ENCODE measurements around the gene RHBDF1. TPM values are rescaled to one million over a fixed set of nuclear protein-coding genes. Genes with fewer than 3 reads are reported as not detected.

Gene RHBDF1
- total RNA-seq, 4 donors from 2014 or later = 17.7 to 66.8 (median 18.8) TPM

- TF ChIP-seq, protein P1, sequence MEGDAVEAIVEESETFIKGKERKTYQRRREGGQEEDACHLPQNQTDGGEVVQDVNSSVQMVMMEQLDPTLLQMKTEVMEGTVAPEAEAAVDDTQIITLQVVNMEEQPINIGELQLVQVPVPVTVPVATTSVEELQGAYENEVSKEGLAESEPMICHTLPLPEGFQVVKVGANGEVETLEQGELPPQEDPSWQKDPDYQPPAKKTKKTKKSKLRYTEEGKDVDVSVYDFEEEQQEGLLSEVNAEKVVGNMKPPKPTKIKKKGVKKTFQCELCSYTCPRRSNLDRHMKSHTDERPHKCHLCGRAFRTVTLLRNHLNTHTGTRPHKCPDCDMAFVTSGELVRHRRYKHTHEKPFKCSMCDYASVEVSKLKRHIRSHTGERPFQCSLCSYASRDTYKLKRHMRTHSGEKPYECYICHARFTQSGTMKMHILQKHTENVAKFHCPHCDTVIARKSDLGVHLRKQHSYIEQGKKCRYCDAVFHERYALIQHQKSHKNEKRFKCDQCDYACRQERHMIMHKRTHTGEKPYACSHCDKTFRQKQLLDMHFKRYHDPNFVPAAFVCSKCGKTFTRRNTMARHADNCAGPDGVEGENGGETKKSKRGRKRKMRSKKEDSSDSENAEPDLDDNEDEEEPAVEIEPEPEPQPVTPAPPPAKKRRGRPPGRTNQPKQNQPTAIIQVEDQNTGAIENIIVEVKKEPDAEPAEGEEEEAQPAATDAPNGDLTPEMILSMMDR (IDR thresholded peaks at IDR 0.05) = no peak
- DNase-seq (ENCODE audit: low spot score) (no peak), ATAC-seq (ENCODE audit: low FRiP score) (no peak)
These were observed 12.9 kb downstream of the RHBDF1 start for GRCh38 chr16:59440-60059.

DNA sequence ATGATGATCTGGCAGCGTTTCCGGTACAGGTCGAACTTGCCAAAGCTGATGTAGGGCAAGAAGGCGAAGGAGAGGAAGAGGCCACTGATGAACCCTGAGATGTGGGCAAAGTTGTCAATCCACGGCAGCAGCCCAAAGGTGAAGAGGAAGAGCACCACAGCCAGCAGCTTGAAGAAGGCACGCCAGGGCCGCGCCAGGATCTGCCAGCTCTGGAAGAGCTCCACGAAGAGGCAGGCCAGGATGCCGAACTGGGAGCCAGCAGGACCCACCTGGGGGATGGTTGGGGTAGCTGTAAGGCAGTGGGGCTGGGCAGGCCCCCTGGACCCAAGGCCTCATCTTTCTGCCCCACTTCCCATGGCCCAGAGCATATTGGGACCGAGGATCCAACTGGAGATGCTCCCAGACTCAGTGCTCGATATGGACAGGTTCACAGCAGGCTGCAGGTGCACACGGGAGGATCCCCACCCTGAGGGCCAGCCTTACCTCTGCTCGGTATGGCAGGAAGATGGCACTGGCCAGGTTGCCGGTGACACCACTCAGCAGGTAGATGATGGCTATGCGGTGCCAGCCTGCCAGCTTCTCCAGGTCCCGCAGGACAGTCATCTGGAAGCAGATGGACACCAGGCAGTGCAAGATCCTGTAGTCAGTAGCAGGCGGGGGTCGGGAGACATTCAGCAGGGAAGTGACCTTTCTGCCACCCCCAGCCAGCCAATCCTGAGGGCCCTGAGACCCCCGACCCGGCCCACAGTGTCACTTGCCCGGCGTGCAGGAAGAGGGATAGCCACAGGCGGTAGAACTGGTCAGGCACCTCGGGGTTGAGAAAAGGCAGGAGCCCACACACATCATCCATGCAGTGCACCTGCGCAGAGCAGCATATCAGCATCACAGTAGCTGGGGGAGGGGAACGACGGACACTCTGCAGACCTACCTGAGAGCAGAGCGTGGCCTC is 13.7 kb downstream of the RHBDF1 start:
- DNase-seq (ENCODE audit: low spot score) (no peak), ATAC-seq (ENCODE audit: low FRiP score) (no peak)

DNA sequence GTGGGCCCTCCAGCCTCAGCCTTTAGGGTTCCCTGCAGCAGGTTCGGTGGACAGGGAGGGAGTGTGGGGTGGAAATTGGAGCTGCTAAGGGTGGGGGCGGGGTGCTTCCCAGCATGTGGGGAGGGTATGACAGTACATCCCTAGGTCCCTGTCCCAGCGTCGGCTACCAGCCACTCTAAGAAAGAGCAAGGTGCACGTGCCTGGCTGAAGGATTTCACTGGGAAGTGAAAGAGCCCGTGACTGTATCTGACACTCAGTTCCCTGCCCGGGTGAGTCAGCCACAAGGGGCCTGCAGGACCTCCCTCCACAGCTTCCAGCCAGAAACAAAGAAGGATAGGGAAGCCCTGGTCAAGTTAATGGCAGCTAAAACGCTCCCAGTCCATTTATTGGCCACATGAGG is 14.7 kb downstream of the RHBDF1 start:
- TF ChIP-seq, protein P1 (IDR thresholded peaks at IDR 0.05) = no peak
- ATAC-seq (ENCODE audit: low FRiP score) (no peak), DNase-seq (ENCODE audit: low spot score) (no peak)

More for the DNA sequence above, 13.7 kb downstream of the RHBDF1 start:
- TF ChIP-seq, protein P1 (IDR thresholded peaks at IDR 0.05) = no peak

- TF ChIP-seq, protein P1 (IDR thresholded peaks at IDR 0.05) = no peak
- DNase-seq (ENCODE audit: low spot score) = no peak
- no peak for ATAC-seq (ENCODE audit: low FRiP score)
These were observed 16.1 kb downstream of the RHBDF1 start for GRCh38 chr16:56231-56927.

DNA sequence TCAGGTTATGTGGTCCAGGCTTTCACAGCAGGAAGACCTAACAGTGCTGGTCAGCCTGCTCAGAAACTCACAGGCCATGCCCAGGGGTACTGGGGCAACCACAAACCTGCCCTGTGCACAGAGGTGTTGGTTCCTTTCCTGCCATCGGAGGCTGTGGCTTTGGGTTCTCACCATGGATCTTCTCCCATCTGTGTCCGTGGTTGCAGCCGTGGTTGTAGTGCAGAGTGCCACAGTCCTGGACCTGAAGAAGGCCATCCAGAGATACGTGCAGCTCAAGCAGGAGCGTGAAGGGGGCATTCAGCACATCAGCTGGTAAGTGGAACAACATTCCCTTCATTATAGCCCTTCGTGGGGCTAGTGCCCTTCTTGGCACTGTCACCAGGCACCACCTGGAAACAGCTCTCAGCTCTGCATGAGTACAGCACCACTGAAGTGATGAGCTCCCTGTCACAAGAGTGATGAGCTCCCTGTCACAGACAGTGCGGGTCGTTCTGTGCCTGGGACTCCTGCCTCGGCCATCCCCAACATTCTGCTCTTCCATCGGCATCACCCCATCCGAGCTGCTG is 16.8 kb downstream of the RHBDF1 start:
- ATAC-seq (ENCODE audit: low FRiP score) (no peak), DNase-seq (ENCODE audit: low spot score) (no peak)
- TF ChIP-seq, protein P1 (IDR thresholded peaks at IDR 0.05) = no peak

DNA sequence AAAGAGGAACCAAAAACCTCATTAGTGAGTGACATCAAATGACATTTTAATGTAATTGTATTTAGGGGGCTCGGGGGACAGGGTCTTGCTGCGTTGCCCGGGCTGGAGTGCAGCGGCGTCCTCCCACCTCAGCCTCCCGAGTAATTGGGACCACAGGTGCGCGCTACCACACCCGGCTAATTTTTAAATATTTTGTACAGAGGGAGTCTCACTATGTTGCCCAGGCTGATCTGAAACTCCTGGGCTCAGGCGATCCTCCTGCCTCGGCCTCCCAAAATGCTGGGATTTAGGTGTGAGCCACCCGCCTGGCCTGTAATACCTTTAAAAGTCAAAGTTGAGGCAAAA is 18.2 kb downstream of the RHBDF1 start:
- DNase-seq (ENCODE audit: low spot score) (no peak), ATAC-seq (ENCODE audit: low FRiP score) (no peak)
- TF ChIP-seq, protein P1 (IDR thresholded peaks at IDR 0.05) = no peak
